CD4-positive, CD25-positive, alpha-beta regulatory T cell (primary cell): ENCODE data around the gene UPK2. TPM values are rescaled to one million over a fixed set of nuclear protein-coding genes. Genes with fewer than 3 reads are reported as not detected.

Experiments used
- ATAC-seq, 2 donors: fragments of 150-1000 bp; cut with Tn5 transposase; one replicate each; pipeline ENCODE4 v1.10.0; 2021; ENCODE audit warnings: low read depth in 2 of 2, moderate number of reproducible peaks in 2 of 2, moderate library complexity in 1 of 2
- DNase-seq, 3 donors: peaks; one replicate each; pipeline versions ENCODE4 v3.0.0 to v3.0.0-alpha.2; 2012 to 2022; ENCODE audit warnings: mixed read lengths in 1 of 3
- H3K27ac ChIP-seq: one replicate; pipeline ENCODE4 v1.7.0; 2013; ENCODE audit warnings: mild to moderate bottlenecking, low read length; ENCODE audit not compliant: insufficient read depth, poor library complexity, severe bottlenecking
- H3K27me3 ChIP-seq: one replicate; pipeline ENCODE4 v1.7.0; 2013; ENCODE audit warnings: low read length; ENCODE audit not compliant: control insufficient read depth, insufficient read depth
- H3K36me3 ChIP-seq: one replicate; pipeline ENCODE4 v1.7.0; 2013; ENCODE audit warnings: mild to moderate bottlenecking, low read length, moderate library complexity; ENCODE audit not compliant: control insufficient read depth, insufficient read depth
- H3K4me1 ChIP-seq: 2 replicates; pipeline ENCODE4 v1.7.0; 2013; ENCODE audit warnings: mild to moderate bottlenecking, low read length; ENCODE audit not compliant: insufficient read depth, control insufficient read depth, poor library complexity, severe bottlenecking
- H3K4me3 ChIP-seq: one replicate; pipeline ENCODE4 v1.7.0; 2013; ENCODE audit warnings: low read depth, mild to moderate bottlenecking, low read length, moderate library complexity
- H3K9me3 ChIP-seq, 2 experiments: 1 replicate in 1 of 2; 2 replicates in 1 of 2; pipeline ENCODE4 v1.7.0; 2013; ENCODE audit warnings: low read length in 2 of 2, mild to moderate bottlenecking in 1 of 2, moderate library complexity in 1 of 2; ENCODE audit not compliant: control insufficient read depth in 2 of 2
- H3K27ac Mint-ChIP-seq, 3 donors: one replicate each; pipeline ENCODE4 v1.8.0; 2020 to 2022; ENCODE audit warnings: mild to moderate bottlenecking in 3 of 3, mixed read lengths in 3 of 3, moderate library complexity in 2 of 3
- H3K27me3 Mint-ChIP-seq: one replicate; pipeline ENCODE4 v1.8.0; 2022; ENCODE audit warnings: mild to moderate bottlenecking, mixed read lengths
- H3K36me3 Mint-ChIP-seq: one replicate; pipeline ENCODE4 v1.8.0; 2020; ENCODE audit warnings: mixed read lengths
- H3K4me1 Mint-ChIP-seq, 4 donors: one replicate each; pipeline ENCODE4 v1.8.0; 2020 to 2022; ENCODE audit warnings: mixed read lengths in 4 of 4, mild to moderate bottlenecking in 1 of 4
- H3K4me3 Mint-ChIP-seq, 4 donors: one replicate each; pipeline ENCODE4 v1.8.0; 2020 to 2022; ENCODE audit warnings: mild to moderate bottlenecking in 4 of 4, mixed read lengths in 4 of 4, moderate library complexity in 3 of 4
- H3K9me3 Mint-ChIP-seq, 7 donors: one replicate each; pipeline ENCODE4 v1.8.0; 2020 to 2022; ENCODE audit warnings: mixed read lengths in 7 of 7, mild to moderate bottlenecking in 3 of 7, moderate library complexity in 2 of 7
- polyA plus RNA-seq, 4 donors: library from polyadenylated mRNA; unstranded; fragments of 300-500 nt; fragmentation: Illumina TruSeq; gene quantifications; one replicate each; pipeline ENCODE4 v1.2.3, GENCODE V29; 2021
- total RNA-seq: library from RNA; stranded (reverse); gene quantifications from one replicate; pipeline ENCODE4 v1.2.3, GENCODE V29; 2022

The UPK2 gene
- total and polyA plus RNA-seq, 5 donors from 2014 or later: 0.19 to 0.42 (median 0.23) TPM; not detected in 1

- Histone ChIP-seq H3K27me3 (no peaks in the 10 kb centered on the region), H3K27ac (peak overlapping the region; percentile 100), H3K9me3 (no peaks in the 10 kb centered on the region), H3K4me3 (peak overlapping the region; percentile 44), H3K36me3 (peaks cover 18% of the 10 kb centered on the region), H3K4me1 (peaks cover 89% of the 10 kb centered on the region)
- DNase-seq (no peak), ATAC-seq (no peak)
- peak overlapping the region; percentile 80 to 93 (median 88) for H3K4me3 Mint-ChIP-seq
- H3K27me3 Mint-ChIP-seq: no peaks in the 10 kb centered on the region
- peaks cover 0 to 93% (median 48%) of the 10 kb centered on the region in 4 donors for H3K4me1 Mint-ChIP-seq
- peak overlapping the region; percentile 97 to 99 (median 98) for H3K27ac Mint-ChIP-seq
- peaks cover 0 to 2% (median 0%) of the 10 kb centered on the region in 7 donors for H3K9me3 Mint-ChIP-seq
- peaks cover 18% of the 10 kb centered on the region for H3K36me3 Mint-ChIP-seq
Observed at GRCh38 chr11:118911113-118911879, 44.8 kb upstream of the UPK2 start.

GRCh38 chr11:118911880-118912741 is 44.0 kb upstream of the UPK2 start:
- H3K4me1 ChIP-seq: peaks cover 95% of the 10 kb centered on the region
- ATAC-seq (peak in 1 of 2 donors; percentile 24), DNase-seq (peak in 2 of 3 donors; percentile 45 to 60)
- no peaks in the 10 kb centered on the region for H3K27me3 ChIP-seq
- peaks cover 0 to 2% (median 0%) of the 10 kb centered on the region in 7 donors for H3K9me3 Mint-ChIP-seq
- peak overlapping the region; percentile 97 to 99 (median 98) for H3K27ac Mint-ChIP-seq
- peak overlapping the region; percentile 44 for H3K4me3 ChIP-seq
- no peaks in the 10 kb centered on the region for H3K9me3 ChIP-seq
- H3K36me3 Mint-ChIP-seq: peaks cover 11% of the 10 kb centered on the region
- peak overlapping the region; percentile 80 to 89 (median 87) for H3K4me3 Mint-ChIP-seq
- peaks cover 14% of the 10 kb centered on the region for H3K36me3 ChIP-seq
- peaks cover 0 to 93% (median 50%) of the 10 kb centered on the region in 4 donors for H3K4me1 Mint-ChIP-seq
- no peaks in the 10 kb centered on the region for H3K27me3 Mint-ChIP-seq
- peak overlapping the region; percentile 100 for H3K27ac ChIP-seq

- Mint-ChIP-seq H3K4me3 (peak overlapping the region; percentile 80 to 89 (median 86)), H3K4me1 (peaks cover 0 to 93% (median 52%) of the 10 kb centered on the region in 4 donors), H3K27me3 (no peaks in the 10 kb centered on the region), H3K27ac (peak overlapping the region; percentile 97 to 99 (median 98)), H3K9me3 (peaks cover 0 to 2% (median 0%) of the 10 kb centered on the region in 7 donors), H3K36me3 (peaks cover 12% of the 10 kb centered on the region)
- Histone ChIP-seq H3K27ac (peak overlapping the region; percentile 100), H3K27me3 (no peaks in the 10 kb centered on the region), H3K36me3 (peaks cover 7% of the 10 kb centered on the region), H3K9me3 (no peaks in the 10 kb centered on the region), H3K4me1 (peaks cover 95% of the 10 kb centered on the region), H3K4me3 (peak overlapping the region; percentile 50)
- DNase-seq (peak in 1 of 3 donors; percentile 30), ATAC-seq (no peak)
Observed at GRCh38 chr11:118912742-118913410, 43.2 kb upstream of the UPK2 start.

- peaks cover 12% of the 10 kb centered on the region for H3K36me3 Mint-ChIP-seq
- H3K27me3 ChIP-seq: no peaks in the 10 kb centered on the region
- peak overlapping the region; percentile 100 for H3K27ac ChIP-seq
- peaks cover 0 to 2% (median 0%) of the 10 kb centered on the region in 7 donors for H3K9me3 Mint-ChIP-seq
- peaks cover 0 to 92% (median 51%) of the 10 kb centered on the region in 4 donors for H3K4me1 Mint-ChIP-seq
- ATAC-seq: no peak
- peak overlapping the region; percentile 99 for H3K27ac Mint-ChIP-seq
- H3K36me3 ChIP-seq: peaks cover 4% of the 10 kb centered on the region
- H3K4me1 ChIP-seq: peaks cover 100% of the 10 kb centered on the region
- H3K4me3 Mint-ChIP-seq: peak overlapping the region; percentile 85 to 91 (median 86)
- no peaks in the 10 kb centered on the region for H3K9me3 ChIP-seq
- H3K4me3 ChIP-seq: peak overlapping the region; percentile 70
- peak in 2 of 3 donors; percentile 34 to 74 for DNase-seq
- no peaks in the 10 kb centered on the region for H3K27me3 Mint-ChIP-seq
Observed at GRCh38 chr11:118913411-118914125, 42.5 kb upstream of the UPK2 start.

GRCh38 chr11:118914178-118914918 is 41.8 kb upstream of the UPK2 start:
- Mint-ChIP-seq H3K36me3 (peaks cover 7% of the 10 kb centered on the region), H3K4me3 (peak overlapping the region; percentile 78 to 91 (median 86)), H3K27me3 (no peaks in the 10 kb centered on the region), H3K4me1 (peaks cover 0 to 91% (median 47%) of the 10 kb centered on the region in 4 donors), H3K27ac (peak overlapping the region; percentile 99), H3K9me3 (peaks cover 0 to 2% (median 0%) of the 10 kb centered on the region in 7 donors)
- ATAC-seq (peak; percentile 77 to 79), DNase-seq (peak; percentile 67 to 91 (median 80))
- H3K4me3 ChIP-seq: peak overlapping the region; percentile 70
- peak overlapping the region; percentile 100 for H3K27ac ChIP-seq
- peaks cover 4% of the 10 kb centered on the region for H3K36me3 ChIP-seq
- no peaks in the 10 kb centered on the region for H3K9me3 ChIP-seq
- H3K4me1 ChIP-seq: peaks cover 99% of the 10 kb centered on the region
- H3K27me3 ChIP-seq: no peaks in the 10 kb centered on the region

- Histone ChIP-seq H3K27me3 (no peaks in the 10 kb centered on the region), H3K27ac (peak overlapping the region; percentile 100), H3K4me1 (peaks cover 99% of the 10 kb centered on the region), H3K9me3 (no peaks in the 10 kb centered on the region), H3K4me3 (peak overlapping the region; percentile 53), H3K36me3 (peaks cover 4% of the 10 kb centered on the region)
- peaks cover 0 to 91% (median 53%) of the 10 kb centered on the region in 4 donors for H3K4me1 Mint-ChIP-seq
- H3K27ac Mint-ChIP-seq: peak overlapping the region; percentile 99
- DNase-seq: no peak
- H3K4me3 Mint-ChIP-seq: peak overlapping the region; percentile 78 to 91 (median 86)
- peaks cover 13% of the 10 kb centered on the region for H3K36me3 Mint-ChIP-seq
- H3K9me3 Mint-ChIP-seq: no peaks in the 10 kb centered on the region
- no peak for ATAC-seq
- no peaks in the 10 kb centered on the region for H3K27me3 Mint-ChIP-seq
Observed at GRCh38 chr11:118914987-118915386, 41.1 kb upstream of the UPK2 start.
